Gastroesophageal sphincter (tissue), 4 donors: ENCODE measurements around the gene GLRA1. TPM values are rescaled to one million over a fixed set of nuclear protein-coding genes. Genes with fewer than 3 reads are reported as not detected.

Experiments
- ATAC-seq: fragments of 150-250 bp; one replicate; pipeline ENCODE4 v1.9.1; 2016; ENCODE audit warnings: mild to moderate bottlenecking, moderate library complexity
- H3K27ac ChIP-seq, 4 donors: fragments of 200-600 bp; sonication (generic) in 3 of 4; 1 replicate in 3 of 4; 2 replicates in 1 of 4; pipeline ENCODE4 v1.5.1; 2016 to 2019
- H3K27me3 ChIP-seq: fragments of 200-600 bp; sonication (generic); one replicate; pipeline ENCODE4 v1.5.1; 2019
- H3K36me3 ChIP-seq, 2 donors: fragments of 200-600 bp; sonication (generic); one replicate each; pipeline ENCODE4 v1.5.1; 2019; ENCODE audit warnings: control low read depth in 1 of 2
- H3K4me1 ChIP-seq, 3 donors: fragments of 200-600 bp; sonication (generic); 1 replicate in 2 of 3; 2 replicates in 1 of 3; pipeline ENCODE4 v1.5.1; 2016 to 2019; ENCODE audit warnings: control low read depth in 2 of 3
- H3K4me3 ChIP-seq, 2 donors: fragments of 200-600 bp; sonication (generic); one replicate each; pipeline ENCODE4 v1.5.1; 2019; ENCODE audit warnings: mild to moderate bottlenecking in 1 of 2, moderate library complexity in 1 of 2
- H3K9me3 ChIP-seq, 3 donors: fragments of 200-600 bp; sonication (generic); one replicate each; pipeline ENCODE4 v1.5.1; 2017 to 2019; ENCODE audit warnings: control low read depth in 2 of 3
- EP300 ChIP-seq: sonication (generic); formaldehyde crosslinking; IDR thresholded peaks from one replicate; pipeline ENCODE4 v1.6.1; 2017; ENCODE audit warnings: antibody characterized with exemption, mild to moderate bottlenecking
- POLR2A ChIP-seq, 2 donors: fragments of 450-650 bp; IDR thresholded peaks; one replicate each; pipeline ENCODE4 v1.6.1; 2017; ENCODE audit warnings: antibody characterized with exemption in 2 of 2, mild to moderate bottlenecking in 2 of 2, moderate library complexity in 1 of 2
- POLR2AphosphoS5 ChIP-seq: sonication (generic); formaldehyde crosslinking; IDR thresholded peaks from one replicate; pipeline ENCODE4 v1.6.1; 2017; ENCODE audit warnings: antibody characterized with exemption
- WGBS, 2 donors: methylation state at CpG; one replicate each; pipeline ENCODE4 v1.1.5; 2018; ENCODE audit warnings: low coverage in 1 of 2; 5-methylcytosine and 5-hydroxymethylcytosine counted together
- total RNA-seq, 4 donors: library from RNA; depleted of rRNA; stranded (reverse); fragments of >200 nt; gene quantifications; one replicate each; pipeline ENCODE4 v1.1.0, GENCODE V29; 2016
- TF ChIP-seq, protein P1 (sequence below), 4 experiments: fragments of 200-600 bp in 2 of 4; fragments of 450-650 bp in 2 of 4; sonication (generic) in 1 of 4; IDR thresholded peaks; one replicate each; pipeline ENCODE4 v1.5.1; 2017 to 2019; ENCODE audit warnings: antibody characterized with exemption in 4 of 4, mild to moderate bottlenecking in 2 of 4, moderate library complexity in 2 of 4

The GLRA1 gene
- total RNA-seq, 4 donors from 2014 or later, result not detected

DNA sequence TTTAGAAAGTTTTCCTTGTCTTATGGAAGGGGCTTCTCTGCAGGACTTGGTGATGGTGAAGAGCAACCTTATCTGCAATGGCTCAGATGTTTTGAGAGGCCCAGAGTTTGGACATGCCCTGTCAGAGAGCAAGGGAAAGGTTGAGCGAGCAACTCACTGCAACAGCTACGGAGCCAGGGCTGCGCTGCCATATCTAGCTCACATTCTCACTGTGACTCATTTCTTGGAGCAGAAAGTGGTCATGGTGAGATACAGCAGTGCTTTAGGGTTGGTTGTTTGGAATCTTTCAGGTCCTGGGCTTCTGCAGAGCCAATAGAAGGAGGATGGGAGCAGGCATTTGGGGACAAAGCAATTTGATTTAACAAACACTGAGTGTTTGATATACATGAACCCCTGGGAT lies 12.3 kb downstream of the GLRA1 start:
- Histone ChIP-seq H3K36me3 (no peaks in the 10 kb centered on the region), H3K4me1 (no peaks in the 10 kb centered on the region), H3K9me3 (no peaks in the 10 kb centered on the region), H3K27ac (no peak overlapping the region), H3K27me3 (no peaks in the 10 kb centered on the region), H3K4me3 (no peak overlapping the region)
- TF ChIP-seq, protein P1, sequence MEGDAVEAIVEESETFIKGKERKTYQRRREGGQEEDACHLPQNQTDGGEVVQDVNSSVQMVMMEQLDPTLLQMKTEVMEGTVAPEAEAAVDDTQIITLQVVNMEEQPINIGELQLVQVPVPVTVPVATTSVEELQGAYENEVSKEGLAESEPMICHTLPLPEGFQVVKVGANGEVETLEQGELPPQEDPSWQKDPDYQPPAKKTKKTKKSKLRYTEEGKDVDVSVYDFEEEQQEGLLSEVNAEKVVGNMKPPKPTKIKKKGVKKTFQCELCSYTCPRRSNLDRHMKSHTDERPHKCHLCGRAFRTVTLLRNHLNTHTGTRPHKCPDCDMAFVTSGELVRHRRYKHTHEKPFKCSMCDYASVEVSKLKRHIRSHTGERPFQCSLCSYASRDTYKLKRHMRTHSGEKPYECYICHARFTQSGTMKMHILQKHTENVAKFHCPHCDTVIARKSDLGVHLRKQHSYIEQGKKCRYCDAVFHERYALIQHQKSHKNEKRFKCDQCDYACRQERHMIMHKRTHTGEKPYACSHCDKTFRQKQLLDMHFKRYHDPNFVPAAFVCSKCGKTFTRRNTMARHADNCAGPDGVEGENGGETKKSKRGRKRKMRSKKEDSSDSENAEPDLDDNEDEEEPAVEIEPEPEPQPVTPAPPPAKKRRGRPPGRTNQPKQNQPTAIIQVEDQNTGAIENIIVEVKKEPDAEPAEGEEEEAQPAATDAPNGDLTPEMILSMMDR (IDR thresholded peaks at IDR 0.05), result no peak
- TF ChIP-seq POLR2A (IDR thresholded peaks at IDR 0.05) (no peak), EP300 (no peak), POLR2AphosphoS5 (no peak)
- WGBS, 2 donors, result 48% methylated on average over 3 of the region's 3 CpGs; no CpG with 5 or more reads in 1 of the 2 donors
- no peak for ATAC-seq

- Histone ChIP-seq H3K36me3 (no peaks in the 10 kb centered on the region), H3K9me3 (no peaks in the 10 kb centered on the region), H3K27me3 (no peaks in the 10 kb centered on the region), H3K4me1 (no peaks in the 10 kb centered on the region), H3K27ac (no peak overlapping the region), H3K4me3 (no peak overlapping the region)
- no peak for ATAC-seq
- no peak for TF ChIP-seq POLR2A (IDR thresholded peaks at IDR 0.05)
- TF ChIP-seq POLR2AphosphoS5, result no peak
- TF ChIP-seq EP300, result no peak
- TF ChIP-seq, protein P1 (IDR thresholded peaks at IDR 0.05), result no peak
These were observed 13.6 kb downstream of the GLRA1 start for GRCh38 chr5:151911011-151911410.

DNA sequence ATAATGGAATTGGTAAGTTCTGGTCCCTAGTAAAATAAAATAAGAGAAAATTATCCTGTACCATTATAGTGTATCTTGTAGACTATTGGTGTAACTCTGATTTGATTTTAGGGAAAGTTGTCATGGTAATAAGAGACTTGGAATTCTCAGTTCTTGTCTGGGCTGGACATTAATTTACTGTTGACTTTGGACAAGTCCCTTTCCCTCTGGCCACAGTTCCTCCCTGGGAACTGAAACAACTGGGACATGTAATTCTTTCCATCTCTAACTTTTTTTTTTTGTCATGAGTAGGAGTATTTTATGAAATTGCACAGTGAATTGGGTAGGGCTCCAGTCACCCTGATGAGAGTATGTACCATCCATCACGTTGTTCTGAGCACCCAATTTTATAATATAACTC lies 15.0 kb downstream of the GLRA1 start:
- H3K9me3 ChIP-seq, result no peaks in the 10 kb centered on the region
- no peaks in the 10 kb centered on the region for H3K27me3 ChIP-seq
- no peak overlapping the region for H3K27ac ChIP-seq
- no peaks in the 10 kb centered on the region for H3K4me1 ChIP-seq
- no peak overlapping the region for H3K4me3 ChIP-seq
- no peak for ATAC-seq
- no peaks in the 10 kb centered on the region for H3K36me3 ChIP-seq
- TF ChIP-seq EP300, result no peak
- no peak for TF ChIP-seq POLR2AphosphoS5
- TF ChIP-seq, protein P1 (IDR thresholded peaks at IDR 0.05), result no peak
- WGBS, 2 donors, result 42 to 86% methylated on average over 1 of the region's 1 CpG

- peaks cover 0 to 6% (median 0%) of the 10 kb centered on the region in 3 donors for H3K4me1 ChIP-seq
- no peak overlapping the region for H3K4me3 ChIP-seq
- WGBS, 2 donors, result 47 to 55% methylated on average over 3 of the region's 3 CpGs
These were observed 18.4 kb downstream of the GLRA1 start for GRCh38 chr5:151906246-151906645.

GRCh38 chr5:151905557-151905961 lies 19.1 kb downstream of the GLRA1 start:
- 40 to 43% methylated on average over 4 of the region's 4 CpGs for WGBS, 2 donors
- no peak for TF ChIP-seq POLR2A (IDR thresholded peaks at IDR 0.05)
- no peak for TF ChIP-seq EP300
- TF ChIP-seq, protein P1 (IDR thresholded peaks at IDR 0.05), result no peak
- no peak for TF ChIP-seq POLR2AphosphoS5
- no peaks in the 10 kb centered on the region for H3K9me3 ChIP-seq
- no peak overlapping the region for H3K27ac ChIP-seq
- H3K36me3 ChIP-seq, result no peaks in the 10 kb centered on the region
- H3K4me3 ChIP-seq, result no peak overlapping the region
- no peak for ATAC-seq
- H3K27me3 ChIP-seq, result no peaks in the 10 kb centered on the region
- H3K4me1 ChIP-seq, result peaks cover 0 to 13% (median 0%) of the 10 kb centered on the region in 3 donors

More at GRCh38 chr5:151906246-151906645, 18.4 kb downstream of the GLRA1 start:
- TF ChIP-seq POLR2AphosphoS5, result no peak
- no peak for TF ChIP-seq EP300
- no peak for TF ChIP-seq POLR2A (IDR thresholded peaks at IDR 0.05)
- TF ChIP-seq, protein P1 (IDR thresholded peaks at IDR 0.05), result no peak
- H3K36me3 ChIP-seq, result no peaks in the 10 kb centered on the region
- H3K9me3 ChIP-seq, result no peaks in the 10 kb centered on the region
- no peaks in the 10 kb centered on the region for H3K27me3 ChIP-seq
- no peak for ATAC-seq
- H3K27ac ChIP-seq, result no peak overlapping the region
